ENCODE data around the gene MROH7. TPM values are rescaled to one million over a fixed set of nuclear protein-coding genes. Genes with fewer than 3 reads are reported as not detected.

MROH7 gene
- total RNA-seq, 1 experiment from 2014 or later = 0.13 TPM

DNA sequence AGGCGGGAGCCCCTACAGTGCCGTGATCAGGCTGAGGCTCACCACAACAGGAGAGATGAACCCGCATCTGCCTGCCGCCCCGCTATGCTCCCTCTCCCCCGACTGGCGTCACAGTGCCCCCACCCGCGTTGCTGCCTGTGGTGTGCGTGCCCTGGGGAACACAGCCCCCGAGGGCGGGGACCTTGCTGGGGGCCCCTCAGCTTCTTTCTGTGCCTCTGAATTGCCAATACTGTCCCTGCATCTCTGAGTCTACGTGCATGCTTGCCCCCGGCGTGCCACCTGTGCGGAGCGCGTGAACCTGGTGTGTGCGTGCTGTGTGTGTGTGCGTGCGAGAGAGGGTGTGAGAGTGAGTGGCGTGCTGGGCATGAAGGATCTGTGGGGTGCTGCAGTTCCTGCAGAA is 112.5 kb downstream of the MROH7 start:
- POLR2A ChIA-PET = no interaction called here
- ATAC-seq (no peak), DNase-seq (ENCODE audit: low spot score) (no peak)
- Mint-ChIP-seq H3K9me3 (no peaks in the 10 kb centered on the region), H3K27ac (no peak overlapping the region), H3K36me3 (0 out of 2 replicates have a peak, but pooled peaks cover 8% of the 10 kb centered on the region), H3K27me3 (ENCODE audit: low read depth) (no peaks in the 10 kb centered on the region), H3K4me3 (no peak overlapping the region), H3K4me1 (peaks cover 18% of the 10 kb centered on the region)
- CTCF ChIA-PET = no interaction called here
- no peak for TF ChIP-seq SOX15 (CRISPR knock-in tag; IDR thresholded peaks at IDR 0.05)
- no peak for TF ChIP-seq PRRX2 (CRISPR knock-in tag; IDR thresholded peaks at IDR 0.05)
- TF ChIP-seq ZBTB43 (CRISPR knock-in tag; IDR thresholded peaks at IDR 0.05) = no peak
- TF ChIP-seq ZNF671 (CRISPR knock-in tag; IDR thresholded peaks at IDR 0.05) = no peak
- no peak for TF ChIP-seq CBFB (CRISPR knock-in tag; IDR thresholded peaks at IDR 0.05; ENCODE audit: low read depth)
- no peak for TF ChIP-seq FOXP1 (CRISPR knock-in tag; IDR thresholded peaks at IDR 0.05; ENCODE audit: borderline replicate concordance)
- TF ChIP-seq ZNF219 (CRISPR knock-in tag; IDR thresholded peaks at IDR 0.05; ENCODE audit: borderline replicate concordance) = no peak
- no peak for TF ChIP-seq STAT6 (CRISPR knock-in tag; conservative IDR thresholded peaks at IDR 0.05; ENCODE audit: low read depth)
- TF ChIP-seq NR1H2 (CRISPR knock-in tag; IDR thresholded peaks at IDR 0.05) = no peak
- no peak for TF ChIP-seq ZNF425 (CRISPR knock-in tag; conservative IDR thresholded peaks at IDR 0.05)
- TF ChIP-seq ZNF263 (CRISPR knock-in tag; IDR thresholded peaks at IDR 0.05; ENCODE audit: low read depth) = no peak
- no peak for TF ChIP-seq CDX4 (CRISPR knock-in tag; IDR thresholded peaks at IDR 0.05; ENCODE audit: borderline replicate concordance)
- no peak for TF ChIP-seq SMAD3 (CRISPR knock-in tag; IDR thresholded peaks at IDR 0.05; ENCODE audit: borderline replicate concordance)
- no peak for TF ChIP-seq ATF3 (CRISPR knock-in tag; conservative IDR thresholded peaks at IDR 0.05)
- TF ChIP-seq, protein P1, sequence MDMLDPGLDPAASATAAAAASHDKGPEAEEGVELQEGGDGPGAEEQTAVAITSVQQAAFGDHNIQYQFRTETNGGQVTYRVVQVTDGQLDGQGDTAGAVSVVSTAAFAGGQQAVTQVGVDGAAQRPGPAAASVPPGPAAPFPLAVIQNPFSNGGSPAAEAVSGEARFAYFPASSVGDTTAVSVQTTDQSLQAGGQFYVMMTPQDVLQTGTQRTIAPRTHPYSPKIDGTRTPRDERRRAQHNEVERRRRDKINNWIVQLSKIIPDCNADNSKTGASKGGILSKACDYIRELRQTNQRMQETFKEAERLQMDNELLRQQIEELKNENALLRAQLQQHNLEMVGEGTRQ (CRISPR knock-in tag; IDR thresholded peaks at IDR 0.05) = no peak

- CTCF ChIA-PET = interaction anchor here (2.2 kb wide), 1 partner anchor 38 kb away, joined by 8 read pairs; no protein-coding TSS in a partner anchor
Observed at GRCh38 chr1:54754486-54755285, 113.1 kb downstream of the MROH7 start.

More at GRCh38 chr1:54754486-54755285, 113.1 kb downstream of the MROH7 start:
- no peak for DNase-seq (ENCODE audit: low spot score)
- Mint-ChIP-seq H3K27ac (no peak overlapping the region), H3K4me3 (no peak overlapping the region), H3K27me3 (ENCODE audit: low read depth) (no peaks in the 10 kb centered on the region), H3K4me1 (peaks cover 18% of the 10 kb centered on the region), H3K36me3 (0 out of 2 replicates have a peak, but pooled peaks cover 8% of the 10 kb centered on the region), H3K9me3 (no peaks in the 10 kb centered on the region)
- ATAC-seq = no peak
- POLR2A ChIA-PET = no interaction called here
- no peak for TF ChIP-seq ZNF671 (CRISPR knock-in tag; IDR thresholded peaks at IDR 0.05)
- TF ChIP-seq FOXJ3 (CRISPR knock-in tag; IDR thresholded peaks at IDR 0.05; ENCODE audit: borderline replicate concordance) = no peak
- no peak for TF ChIP-seq GTF2I (CRISPR knock-in tag; conservative IDR thresholded peaks at IDR 0.05)

Data from WTC11 (cell line).